HepG2 (cell line): ENCODE measurements around the gene DTHD1. TPM values are rescaled to one million over a fixed set of nuclear protein-coding genes. Genes with fewer than 3 reads are reported as not detected.

Experiments
- ATAC-seq: fragments of 200-7000 bp; cut with Tn5 transposase; 3 replicates; pipeline ENCODE4 v1.9.1; 2020; ENCODE audit warnings: mild to moderate bottlenecking, moderate library complexity
- BruUV-seq: library from RNA; stranded (reverse); fragments of 400-500 nt; replicated peaks from 2 replicates; lab custom pipeline; 2021; lab: Mats Ljungman, UMichigan
- CTCF ChIA-PET: fragments of 300-600 bp; formaldehyde crosslinking; extraction: SDS; loops from one replicate; lab custom pipeline; 2021; ENCODE audit warnings: low total read pairs, inconsistent platforms, low intra/inter-chr PET ratio; lab: Yijun Ruan, JAX
- POLR2A ChIA-PET: fragments of 350-600 bp; sonication (Branson Sonifier 250); formaldehyde crosslinking; loops from one replicate; lab custom pipeline; 2020; ENCODE audit warnings: antibody characterized with exemption, inconsistent platforms; lab: Yijun Ruan, JAX
- DNase-seq: peaks from one replicate; pipeline ENCODE4 v3.0.0-alpha.2; 2015; ENCODE audit warnings: low spot score
- FAIRE-seq: peaks from 3 replicates; lab custom pipeline; 2011; peaks lifted over from hg19 to GRCh38; lab: Jason Lieb, UNC
- H2AFZ ChIP-seq: one replicate; pipeline ENCODE4 v1.6.1; 2011; ENCODE audit warnings: low read length, inconsistent platforms
- H3K27ac ChIP-seq: fragments of 300-600 bp; 3 replicates; pipeline ENCODE4 v1.8.0; 2011; ENCODE audit warnings: mixed run types, mild to moderate bottlenecking, mixed read lengths, low read length, inconsistent platforms; ENCODE audit not compliant: insufficient read depth; ENCODE audit errors: extremely low read length
- H3K27me3 ChIP-seq, 2 experiments: fragments of 200-600 bp in 1 of 2; 2 replicates in 1 of 2; 3 replicates in 1 of 2; pipeline versions ENCODE4 v1.6.0 to v1.8.0; 2011; ENCODE audit warnings: low read length in 2 of 2, mild to moderate bottlenecking in 2 of 2, moderate library complexity in 2 of 2, inconsistent platforms in 1 of 2; ENCODE audit not compliant: insufficient read depth in 2 of 2, control insufficient read depth in 1 of 2
- H3K36me3 ChIP-seq, 2 experiments: fragments of 200-600 bp in 1 of 2; replicated peaks in 1 of 2; 2 replicates in 1 of 2; 3 replicates in 1 of 2; pipeline versions ENCODE4 v1.5.1 to v1.8.0; 2011; ENCODE audit warnings: low read length in 2 of 2, inconsistent platforms in 1 of 2; ENCODE audit not compliant: insufficient read depth in 2 of 2, control insufficient read depth in 1 of 2
- H3K4me1 ChIP-seq: 2 replicates; pipeline ENCODE4 v1.5.1; 2012; ENCODE audit warnings: low read length, inconsistent platforms; ENCODE audit not compliant: insufficient read depth
- H3K4me2 ChIP-seq: 2 replicates; pipeline ENCODE4 v1.6.0; 2011; ENCODE audit warnings: low read depth, low read length, inconsistent platforms
- H3K4me3 ChIP-seq, 3 experiments: fragments of 200-600 bp in 1 of 3; sonication (generic), shearing (Covaris generic) in 1 of 3; replicated peaks in 1 of 3; 2 replicates each; pipeline ENCODE4 v1.5.1; 2011 to 2016; ENCODE audit warnings: low read length in 3 of 3, inconsistent platforms in 2 of 3, low read depth in 2 of 3, mild to moderate bottlenecking in 2 of 3, control low read depth in 1 of 3, mixed read lengths in 1 of 3; ENCODE audit not compliant: insufficient read depth in 1 of 3
- H3K79me2 ChIP-seq: one replicate; pipeline ENCODE4 v1.6.1; 2011; ENCODE audit warnings: low read length, inconsistent platforms; ENCODE audit not compliant: insufficient read depth
- H3K9ac ChIP-seq: 2 replicates; pipeline ENCODE4 v1.6.0; 2011; ENCODE audit warnings: mild to moderate bottlenecking, low read depth, low read length, inconsistent platforms; ENCODE audit not compliant: insufficient read depth
- H3K9me3 ChIP-seq: 2 replicates; pipeline ENCODE4 v1.5.1; 2012; ENCODE audit warnings: mild to moderate bottlenecking, low read length
- H4K20me1 ChIP-seq: 2 replicates; pipeline ENCODE4 v1.6.0; 2011; ENCODE audit warnings: inconsistent platforms, mild to moderate bottlenecking, low read length, moderate library complexity; ENCODE audit not compliant: insufficient read depth
- CENPX ChIP-seq: sonication (generic); formaldehyde crosslinking; IDR thresholded peaks from 2 replicates; pipeline ENCODE4 v1.9.0; 2021; ENCODE audit warnings: mild to moderate bottlenecking, missing genetic modification reagents, moderate library complexity
- FLYWCH1 ChIP-seq: sonication (generic); formaldehyde crosslinking; IDR thresholded peaks from 2 replicates; pipeline ENCODE4 v1.8.1; 2023; ENCODE audit warnings: mild to moderate bottlenecking, missing genetic modification reagents
- FOXA3 ChIP-seq: IDR thresholded peaks from 2 replicates; pipeline ENCODE4 v1.6.1; 2016; ENCODE audit warnings: missing genetic modification reagents, missing compliant biosample characterization
- GATA4 ChIP-seq: sonication (generic); IDR thresholded peaks from 2 replicates; pipeline ENCODE4 v1.6.1; 2016; ENCODE audit warnings: antibody characterized with exemption, low read depth, borderline replicate concordance
- MZF1 ChIP-seq: sonication (generic); formaldehyde crosslinking; IDR thresholded peaks from 2 replicates; pipeline ENCODE4 v1.8.1; 2023; ENCODE audit warnings: mild to moderate bottlenecking, missing genetic modification reagents, borderline replicate concordance
- SMC3 ChIP-seq: IDR thresholded peaks from 2 replicates; pipeline ENCODE4 v1.6.1; 2011; ENCODE audit warnings: low read length, improper control_type of control experiment
- SNRNP70 ChIP-seq: fragments of 200-400 bp; formaldehyde crosslinking; IDR thresholded peaks from 2 replicates; pipeline ENCODE4 v1.6.1; 2017; ENCODE audit warnings: mild to moderate bottlenecking, low read depth, low read length, moderate library complexity
- SOX6 ChIP-seq, 2 experiments: fragments of 450-650 bp in 1 of 2; sonication (generic) in 1 of 2; formaldehyde crosslinking in 1 of 2; IDR thresholded peaks; 2 replicates each; pipeline versions ENCODE4 v1.4.0 to v1.6.1; 2017 to 2020; ENCODE audit warnings: antibody characterized with exemption in 1 of 2, mild to moderate bottlenecking in 1 of 2, missing genetic modification reagents in 1 of 2
- TEAD2 ChIP-seq: sonication (generic); formaldehyde crosslinking; IDR thresholded peaks from 2 replicates; pipeline ENCODE4 v1.9.0; 2021; ENCODE audit warnings: missing genetic modification reagents
- TIGD3 ChIP-seq: sonication (generic); formaldehyde crosslinking; IDR thresholded peaks from 2 replicates; pipeline ENCODE4 v1.5.1; 2020; ENCODE audit warnings: mild to moderate bottlenecking, missing genetic modification reagents, borderline replicate concordance
- ZNF496 ChIP-seq: sonication (generic); formaldehyde crosslinking; IDR thresholded peaks from 2 replicates; pipeline ENCODE4 v1.8.1; 2023; ENCODE audit warnings: mild to moderate bottlenecking, moderate library complexity, missing genetic modification reagents; ENCODE audit not compliant: insufficient replicate concordance
- ZNF646 ChIP-seq: sonication (generic); formaldehyde crosslinking; IDR thresholded peaks from 2 replicates; pipeline ENCODE4 v1.9.0; 2021; ENCODE audit warnings: mild to moderate bottlenecking, missing genetic modification reagents
- WGBS: methylation state at CpG from one replicate; pipeline ENCODE4 v1.1.6; 2017; ENCODE audit warnings: low lambda C conversion rate; 5-methylcytosine and 5-hydroxymethylcytosine counted together
- in situ Hi-C: cut with HindIII; loops from 2 replicates; pipeline ENCODE4 v1.10.0; 2017; ENCODE audit warnings: low pct_unique_long_range_greater_than_20kb; ENCODE audit not compliant: extremely low pct_ligation_motif_present
- intact Hi-C: fragments of 100-400 bp; cut with micrococcal nuclease; formaldehyde crosslinking; loops from one replicate; pipeline ENCODE4 v1.10.0; 2022; ENCODE audit not compliant: unreplicated experiment
- polyA plus RNA-seq, 8 experiments: library from polyadenylated mRNA; depleted of rRNA in 3 of 8; stranded (reverse) in 7 of 8; unstranded in 1 of 8; fragments of >200 nt; fragmentation: Illumina TruSeq in 4 of 8; extraction: Trizol in 4 of 8; gene quantifications; 2 replicates each; pipeline versions ENCODE4 v1.2.1 to v1.2.3, GENCODE V29; 2011 to 2016; ENCODE audit warnings: low read depth in 4 of 8, missing spikeins in 1 of 8, mixed read lengths in 1 of 8; ENCODE audit not compliant: insufficient read depth in 1 of 8
- total RNA-seq, 5 experiments: library from RNA; depleted of rRNA; stranded (reverse); fragments of >200 nt; fragmentation: Illumina TruSeq; extraction: Trizol; gene quantifications; 2 replicates each; pipeline ENCODE4 v1.2.3, GENCODE V29; 2016; ENCODE audit warnings: low read depth in 1 of 5
- TF ChIP-seq, protein P1 (sequence below): sonication (generic); formaldehyde crosslinking; IDR thresholded peaks from 2 replicates; pipeline ENCODE4 v1.4.0; 2020; ENCODE audit warnings: mild to moderate bottlenecking, low read depth, missing genetic modification reagents

The DTHD1 gene
- total and polyA plus RNA-seq, 2 of the 13 experiments (the other 11 are each of a cell fraction or from before 2014, with no cell fraction given) = not detected

- no peak for TF ChIP-seq SOX6 (IDR thresholded peaks at IDR 0.05)
- TF ChIP-seq SOX6 (CRISPR knock-in tag; IDR thresholded peaks at IDR 0.05) = no peak
- no peak for TF ChIP-seq SMC3
These were observed 51.3 kb downstream of the DTHD1 start (continued) for GRCh38 chr4:36332782-36333131.

- intact Hi-C loops = no loop called here
- ChIA-PET CTCF (no interaction called here), POLR2A (no interaction called here)
- ATAC-seq = no peak
- Histone ChIP-seq H3K36me3 (no peaks in the 10 kb centered on the region), H3K4me1 (no peaks in the 10 kb centered on the region), H3K79me2 (no peaks in the 10 kb centered on the region)
- 2% methylated on average over 6 of the region's 6 CpGs for WGBS
- TF ChIP-seq TEAD2 (CRISPR knock-in tag) = no peak
- no peak for TF ChIP-seq GATA4
- TF ChIP-seq, protein P1, sequence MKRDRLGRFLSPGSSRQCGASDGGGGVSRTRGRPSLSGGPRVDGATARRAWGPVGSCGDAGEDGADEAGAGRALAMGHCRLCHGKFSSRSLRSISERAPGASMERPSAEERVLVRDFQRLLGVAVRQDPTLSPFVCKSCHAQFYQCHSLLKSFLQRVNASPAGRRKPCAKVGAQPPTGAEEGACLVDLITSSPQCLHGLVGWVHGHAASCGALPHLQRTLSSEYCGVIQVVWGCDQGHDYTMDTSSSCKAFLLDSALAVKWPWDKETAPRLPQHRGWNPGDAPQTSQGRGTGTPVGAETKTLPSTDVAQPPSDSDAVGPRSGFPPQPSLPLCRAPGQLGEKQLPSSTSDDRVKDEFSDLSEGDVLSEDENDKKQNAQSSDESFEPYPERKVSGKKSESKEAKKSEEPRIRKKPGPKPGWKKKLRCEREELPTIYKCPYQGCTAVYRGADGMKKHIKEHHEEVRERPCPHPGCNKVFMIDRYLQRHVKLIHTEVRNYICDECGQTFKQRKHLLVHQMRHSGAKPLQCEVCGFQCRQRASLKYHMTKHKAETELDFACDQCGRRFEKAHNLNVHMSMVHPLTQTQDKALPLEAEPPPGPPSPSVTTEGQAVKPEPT (CRISPR knock-in tag) = no peak
- no peak for TF ChIP-seq SNRNP70
- no peak for TF ChIP-seq ZNF496
- no peak for TF ChIP-seq FLYWCH1 (CRISPR knock-in tag)
- no peak for TF ChIP-seq TIGD3
- no peak for TF ChIP-seq MZF1 (CRISPR knock-in tag)
- TF ChIP-seq ZNF646 (CRISPR knock-in tag) = no peak
- no peak for TF ChIP-seq CENPX (CRISPR knock-in tag)
- no peak for TF ChIP-seq FOXA3 (CRISPR knock-in tag)
- TF ChIP-seq, all 625 proteins: peak for 0
- Histone ChIP-seq H2AFZ (no peak overlapping the region), H3K9me3 (no peaks in the 10 kb centered on the region), H3K9ac (no peak overlapping the region), H3K4me3 (no peak overlapping the region), H3K4me2 (no peak overlapping the region), H4K20me1 (no peaks in the 10 kb centered on the region), H3K27me3 (no peaks in the 10 kb centered on the region; a peak in 1 of 5 replicates), H3K27ac (no peak overlapping the region)
- BruUV-seq = no TSS peak
- in situ Hi-C loops = no loop called here
- DNase-seq = no peak
- no peak for FAIRE-seq
These were observed 52.0 kb downstream of the DTHD1 start for GRCh38 chr4:36333303-36333877.
